Activated naive CD4-positive, alpha-beta T cell treated with anti-CD3 and anti-CD28 coated beads for 36 hours (primary cell): Measurements from ENCODE around the gene REXO2. TPM values are rescaled to one million over a fixed set of nuclear protein-coding genes. Genes with fewer than 3 reads are reported as not detected.

ENCODE experiments used
- CTCF ChIA-PET: fragments of 350-600 bp; sonication (Branson Sonifier 250); formaldehyde crosslinking; loops from one replicate; lab custom pipeline; 2021; ENCODE audit warnings: antibody characterized with exemption; lab: Charles Lee
- DNase-seq: peaks from one replicate; pipeline ENCODE4 v3.0.0-alpha.2; 2020
- H3K27ac Mint-ChIP-seq: one replicate; pipeline ENCODE4 v1.8.0; 2021; ENCODE audit warnings: mild to moderate bottlenecking, mixed read lengths
- H3K27me3 Mint-ChIP-seq: one replicate; pipeline ENCODE4 v1.8.0; 2021; ENCODE audit warnings: low read depth, mixed read lengths
- H3K36me3 Mint-ChIP-seq: one replicate; pipeline ENCODE4 v1.8.0; 2021; ENCODE audit warnings: low read depth, mixed read lengths
- H3K4me1 Mint-ChIP-seq: one replicate; pipeline ENCODE4 v1.8.0; 2021; ENCODE audit warnings: low read depth, mixed read lengths
- H3K4me3 Mint-ChIP-seq: one replicate; pipeline ENCODE4 v1.8.0; 2021; ENCODE audit warnings: mild to moderate bottlenecking, moderate library complexity, mixed read lengths
- H3K9me3 Mint-ChIP-seq: one replicate; pipeline ENCODE4 v1.8.0; 2021; ENCODE audit warnings: mixed read lengths
- intact Hi-C: fragments of 100-400 bp; cut with micrococcal nuclease; formaldehyde crosslinking; loops from one replicate; pipeline ENCODE4 v1.15.1; 2023
- total RNA-seq, 2 experiments: library from RNA; stranded (reverse); gene quantifications; one replicate each; pipeline ENCODE4 v1.2.3, GENCODE V29; 2021

Gene REXO2
- total RNA-seq, 2 experiments from 2014 or later, result 51.1 to 51.4 TPM

GRCh38 chr11:114496915-114497314, 57.6 kb downstream of the REXO2 start:
- Mint-ChIP-seq H3K27me3 (peaks cover 2% of the 10 kb centered on the region), H3K36me3 (no peaks in the 10 kb centered on the region), H3K4me3 (no peak overlapping the region), H3K27ac (no peak overlapping the region), H3K4me1 (no peaks in the 10 kb centered on the region), H3K9me3 (peaks cover 2% of the 10 kb centered on the region)
- CTCF ChIA-PET, result no interaction called here
- intact Hi-C loops, result no loop called here
- no peak for DNase-seq

DNA sequence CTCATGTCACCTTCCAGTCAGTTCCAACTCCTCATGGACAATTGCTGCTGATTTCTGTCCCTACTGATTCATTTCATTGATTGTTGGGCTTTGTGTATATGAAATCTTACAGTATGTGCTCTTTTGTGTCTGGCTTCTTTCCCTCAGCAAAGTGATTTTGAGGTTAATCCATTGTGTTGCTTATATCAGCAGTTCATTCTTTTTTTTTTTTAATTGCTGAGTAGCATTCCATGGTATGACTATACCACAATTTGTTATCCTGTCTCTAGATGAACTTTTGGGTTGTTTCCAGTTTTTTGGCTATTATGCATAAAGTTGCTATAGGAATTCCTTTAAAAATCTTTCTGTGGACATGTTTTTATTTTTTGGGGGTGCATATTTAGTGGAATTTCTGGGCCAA, 60.5 kb downstream of the REXO2 start:
- intact Hi-C loops, result loop anchor here (10.0 kb wide), 1 partner anchor 55 kb away; no protein-coding TSS in a partner anchor
- no peaks in the 10 kb centered on the region for H3K4me1 Mint-ChIP-seq

More for the DNA sequence above, 60.5 kb downstream of the REXO2 start:
- H3K27me3 Mint-ChIP-seq, result peaks cover 6% of the 10 kb centered on the region
- H3K9me3 Mint-ChIP-seq, result no peaks in the 10 kb centered on the region
- no peak for DNase-seq
- H3K27ac Mint-ChIP-seq, result no peak overlapping the region
- CTCF ChIA-PET, result no interaction called here
- no peak overlapping the region for H3K4me3 Mint-ChIP-seq
- H3K36me3 Mint-ChIP-seq, result no peaks in the 10 kb centered on the region

Other genes with a start within 250 kb of the REXO2 start
- not detected for gene NNMT, start 143.1 kb upstream of the REXO2 start, total RNA-seq
- 1 to 10 TPM; 7.5 to 7.6 TPM for gene C11orf71, start 39.0 kb upstream of the REXO2 start, total RNA-seq
- 10 to 100 TPM; 36.9 to 41.7 TPM for gene RBM7, start 38.8 kb upstream of the REXO2 start, total RNA-seq
- not detected for gene NXPE1, start 120.4 kb downstream of the REXO2 start, total RNA-seq
- not detected for gene NXPE4, start 156.3 kb downstream of the REXO2 start, total RNA-seq
- not detected for gene NXPE2, start 239.1 kb downstream of the REXO2 start, total RNA-seq